GM18858 (cell line): ENCODE data around the gene IGFLR1.
"Not testable (repeated sequence)": the region's sequence is repeated elsewhere in the genome, so short reads cannot be mapped to it uniquely, and the experiment has no call there.

Experiments
- ATAC-seq: cut with Tn5 transposase; IDR thresholded peaks from one replicate; pipeline ENCODE4 v1.9.1; 2021; ENCODE audit not compliant: unreplicated experiment

Gene IGFLR1

DNA sequence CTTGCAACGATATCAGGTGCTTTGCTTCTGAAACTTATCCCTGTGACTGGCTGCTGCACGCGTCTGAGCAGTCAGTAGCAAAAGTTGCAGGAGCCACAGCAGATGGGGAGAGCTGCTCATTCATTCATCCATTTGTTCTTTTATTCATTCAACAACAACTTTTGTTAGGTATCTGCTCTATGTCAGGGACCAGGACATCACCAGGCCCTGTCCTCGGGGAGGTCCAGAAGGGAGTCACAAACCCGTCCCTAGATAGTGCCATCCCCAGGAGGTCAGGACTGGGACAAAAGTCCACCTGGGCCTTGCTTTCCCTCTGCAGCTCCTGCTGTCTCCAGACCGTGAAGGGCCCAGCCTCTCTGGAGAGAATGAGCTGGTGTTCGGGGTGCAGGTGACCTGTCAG is 35.7 kb upstream of the IGFLR1 start:
- ATAC-seq, result no peak

DNA sequence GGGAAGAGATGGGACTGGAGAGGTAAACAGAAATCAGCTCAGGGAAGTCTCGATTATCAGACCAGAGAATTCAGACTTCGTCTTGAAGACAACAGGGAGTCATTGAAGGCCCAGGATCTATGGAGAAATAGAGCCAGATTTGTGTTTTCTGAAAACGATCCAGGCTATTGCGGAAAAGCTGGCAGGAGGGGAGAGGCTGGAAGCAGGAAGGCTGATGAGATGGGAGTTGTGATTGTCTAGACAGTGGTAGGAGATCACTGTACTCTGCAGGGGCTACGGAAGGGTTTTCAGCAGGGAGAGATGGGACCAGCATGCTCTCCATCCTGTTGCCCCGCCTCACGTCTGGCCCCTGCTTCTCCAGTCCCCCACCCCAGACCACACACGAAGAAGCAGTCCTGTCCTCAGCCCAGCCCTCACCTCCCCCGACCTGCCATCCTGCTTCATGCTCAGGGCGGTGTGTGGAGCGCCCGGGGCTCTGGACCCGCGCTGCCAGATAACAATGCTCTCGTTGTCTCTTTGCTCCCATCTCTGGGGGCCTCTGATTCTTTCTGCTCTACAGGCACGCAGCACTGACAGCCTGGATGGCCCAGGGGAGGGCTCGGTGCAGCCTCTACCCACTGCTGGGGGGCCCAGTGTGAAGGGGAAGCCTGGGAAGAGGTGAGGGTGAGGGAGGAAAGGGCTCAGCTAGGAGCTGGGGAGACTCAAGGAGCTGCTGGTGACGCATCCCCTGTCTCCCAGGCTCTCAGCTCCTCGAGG is 35.0 kb upstream of the IGFLR1 start:
- no peak for ATAC-seq

DNA sequence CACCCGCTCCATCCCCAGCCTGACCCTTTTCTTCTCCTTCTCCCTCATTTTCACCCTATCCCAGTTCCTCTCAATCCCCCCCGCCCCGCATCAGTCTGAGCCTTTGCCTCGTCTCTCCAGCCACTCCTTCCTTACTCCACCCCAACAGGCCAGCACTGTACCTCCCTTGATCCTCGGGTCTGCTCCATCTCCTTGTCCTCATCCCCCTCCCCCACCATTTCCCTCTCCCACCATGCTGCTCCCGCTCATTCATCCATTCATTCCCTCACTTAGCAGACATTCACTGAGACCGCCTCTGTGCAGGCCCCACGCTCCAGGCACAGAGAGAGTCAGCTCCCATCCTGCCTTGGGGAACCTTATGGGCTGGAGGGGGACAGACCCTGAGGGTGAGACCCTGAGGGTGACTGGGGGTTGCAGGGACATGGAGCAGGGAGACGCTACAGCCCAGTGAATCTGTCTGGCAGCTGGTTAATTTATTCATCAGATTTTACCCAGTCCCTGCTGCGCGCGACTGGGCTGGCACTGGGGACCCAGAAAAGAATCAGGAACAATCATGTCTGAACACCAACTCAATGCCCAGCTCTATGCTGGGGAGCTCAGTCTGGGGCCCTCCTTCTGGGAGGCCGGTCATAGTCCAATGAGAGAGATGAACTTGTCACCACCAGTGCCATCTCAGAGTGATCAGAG is 34.0 kb upstream of the IGFLR1 start:
- ATAC-seq, result no peak

DNA sequence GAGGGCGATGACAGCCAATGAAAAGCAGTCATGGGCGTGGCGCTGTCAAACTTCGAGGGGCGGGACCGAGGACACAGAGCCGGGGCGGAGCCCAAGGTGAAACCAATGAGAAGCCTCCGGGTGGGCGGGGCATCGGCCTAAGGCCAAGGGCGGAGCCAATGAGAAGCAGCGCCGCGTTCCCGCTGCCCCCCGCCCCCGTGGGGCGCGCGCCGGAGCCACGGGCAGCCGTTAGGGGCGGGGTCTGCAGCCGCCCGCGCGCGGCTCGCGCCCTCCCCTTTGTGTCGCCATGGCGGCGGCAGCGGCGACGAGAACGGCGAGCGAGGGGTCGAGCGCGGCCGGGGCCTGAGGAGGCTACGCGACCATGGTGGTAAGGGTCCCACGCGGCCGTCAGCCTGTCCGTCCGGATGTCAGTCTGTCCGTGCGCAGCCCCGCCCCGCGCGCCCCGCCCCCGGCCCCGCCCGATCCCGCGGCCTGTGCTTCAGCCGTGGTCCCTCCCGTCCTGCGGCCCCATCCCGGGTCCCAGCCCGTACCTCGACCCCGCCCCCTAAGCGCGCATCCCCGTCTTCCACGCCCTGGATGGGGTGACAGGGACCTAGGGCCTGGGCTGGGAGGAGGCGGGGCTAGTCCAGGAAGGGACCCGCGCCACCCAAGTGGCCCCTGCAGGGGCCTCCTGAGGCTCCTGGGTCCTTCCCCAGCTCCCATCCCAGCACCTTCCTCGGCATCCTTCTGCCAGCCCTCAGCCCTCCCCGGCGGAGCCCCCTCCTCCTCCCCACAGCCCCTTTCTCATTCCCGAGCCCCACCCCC is 33.2 kb upstream of the IGFLR1 start, which contains the start of gene ARHGAP33:
TSS of gene ARHGAP33 (plus strand) at position 267 of the 804 bp plus-strand sequence. CDS start at position 362, 95 bp downstream.
- ATAC-seq, result peak; percentile 74

DNA sequence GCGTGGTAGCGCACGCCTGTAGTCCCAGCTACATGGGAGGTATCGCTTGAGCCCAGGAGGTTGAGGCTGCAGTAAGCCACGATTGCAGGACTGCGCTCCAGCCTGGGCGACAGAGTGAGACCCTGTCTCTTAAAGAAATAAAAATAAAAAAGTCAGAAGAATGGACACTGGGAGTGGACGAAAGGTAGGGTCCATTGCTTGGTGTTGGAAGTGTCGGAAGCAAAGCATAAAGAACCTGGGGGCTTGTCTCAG is 32.7 kb upstream of the IGFLR1 start:
- ATAC-seq, result no peak

DNA sequence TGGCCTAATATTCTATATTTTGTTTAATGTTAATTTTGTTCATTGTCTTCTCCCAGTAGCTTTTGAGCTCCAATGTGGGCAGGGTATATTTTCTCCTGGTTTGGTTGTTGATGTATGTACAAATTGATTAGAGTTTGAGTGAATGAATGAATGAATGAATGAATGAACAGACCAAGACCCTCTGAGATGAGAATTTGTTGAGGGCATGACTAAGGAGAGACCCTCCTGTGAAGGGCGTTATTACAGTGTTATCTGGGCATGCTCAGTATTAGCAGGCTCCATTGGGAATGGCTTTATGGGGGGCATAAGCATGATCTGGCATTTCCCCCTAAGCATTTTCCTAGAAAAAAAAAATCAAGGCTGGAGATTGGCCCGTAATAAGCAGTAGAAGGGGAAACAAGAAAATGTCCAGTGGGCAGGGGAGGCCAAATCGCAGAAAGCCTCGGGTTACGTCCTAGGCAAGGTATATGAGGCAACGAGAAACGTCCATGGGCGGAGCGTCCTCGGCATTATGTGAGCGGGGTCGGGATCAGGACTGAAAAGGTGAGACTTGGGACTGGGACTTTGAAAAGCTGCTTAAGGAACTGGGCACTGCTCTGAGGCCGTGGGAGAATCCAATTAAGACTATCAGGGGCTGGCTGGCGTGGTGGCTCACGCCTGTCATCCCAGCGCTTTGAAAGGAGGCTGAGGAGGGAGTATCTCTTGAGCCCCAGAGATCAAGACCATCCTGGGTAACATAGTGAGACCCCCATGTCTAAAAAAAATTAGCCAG is 32.2 kb upstream of the IGFLR1 start:
- no peak for ATAC-seq

DNA sequence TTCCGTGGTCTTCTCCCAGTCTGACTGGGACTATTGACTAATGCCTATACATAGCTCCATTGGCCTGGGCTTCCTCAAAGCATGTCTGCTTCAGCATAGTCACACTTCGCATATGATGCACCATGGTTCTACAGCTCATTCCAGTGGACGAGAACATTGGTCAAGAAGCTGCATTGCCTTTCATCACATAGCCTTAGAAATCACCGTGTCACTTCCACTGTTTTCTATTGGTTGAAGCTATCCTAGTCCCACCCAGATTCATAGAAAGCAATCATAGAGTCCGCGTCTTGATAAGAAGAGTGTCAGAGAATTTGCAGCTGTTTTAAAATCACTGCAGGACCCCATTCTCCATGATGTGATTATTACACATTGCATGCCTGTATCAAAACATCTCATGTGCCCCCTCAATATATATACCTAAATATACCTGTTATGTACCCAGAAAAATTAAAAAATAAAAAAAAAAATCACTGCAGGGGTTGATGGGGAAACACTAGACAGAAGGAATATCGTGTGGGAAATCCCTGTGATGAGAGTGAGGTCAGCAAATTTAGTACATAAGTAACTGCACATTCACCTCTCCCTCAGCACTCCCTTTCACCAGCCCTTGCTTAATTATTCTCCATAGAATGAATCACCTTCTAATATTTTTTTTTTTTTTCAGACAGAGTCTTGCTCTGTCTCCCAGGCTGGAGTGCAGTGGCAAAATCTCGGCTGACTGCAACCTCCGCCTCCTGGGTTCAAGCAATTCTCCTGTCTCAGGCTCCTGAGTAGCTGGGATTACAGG is 31.0 kb upstream of the IGFLR1 start:
- ATAC-seq, result no peak

DNA sequence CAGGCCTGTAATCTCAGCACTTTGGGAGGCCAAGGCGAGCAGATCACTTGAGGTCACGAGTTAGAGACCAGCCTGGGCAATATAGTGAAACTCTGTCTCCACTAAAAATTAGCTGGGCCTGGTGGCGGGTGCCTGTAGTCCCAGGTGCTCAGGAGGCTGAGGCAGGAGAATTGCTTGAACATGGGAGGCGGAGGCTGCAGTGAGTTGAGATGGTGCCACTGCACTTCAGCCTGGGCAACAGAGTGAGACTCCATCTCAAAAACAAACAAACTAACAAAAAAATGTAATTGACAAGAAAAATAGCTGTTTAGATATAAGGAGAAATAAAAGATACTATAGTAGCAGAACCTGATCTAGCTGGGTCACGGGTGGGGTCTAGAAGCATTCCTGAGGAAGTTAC is 30.1 kb upstream of the IGFLR1 start:
- ATAC-seq, result not testable (repeated sequence)

DNA sequence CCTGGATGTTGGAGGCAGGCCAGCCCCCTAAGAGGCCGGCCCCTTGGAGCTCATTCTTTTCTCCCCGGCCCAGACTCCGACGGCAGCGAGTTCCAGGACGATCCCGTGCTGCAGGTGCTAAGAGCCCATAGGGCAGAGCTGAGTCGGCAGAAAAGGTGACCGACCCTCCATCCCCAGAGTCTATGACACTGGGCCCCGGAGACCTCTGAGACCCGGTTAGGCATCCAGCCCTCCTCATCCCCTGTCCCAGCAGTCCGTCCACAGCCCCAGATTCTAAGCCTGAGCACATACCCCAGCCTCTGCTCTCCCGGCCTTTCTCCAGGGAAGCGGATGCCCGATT is 25.8 kb upstream of the IGFLR1 start:
- no peak for ATAC-seq

DNA sequence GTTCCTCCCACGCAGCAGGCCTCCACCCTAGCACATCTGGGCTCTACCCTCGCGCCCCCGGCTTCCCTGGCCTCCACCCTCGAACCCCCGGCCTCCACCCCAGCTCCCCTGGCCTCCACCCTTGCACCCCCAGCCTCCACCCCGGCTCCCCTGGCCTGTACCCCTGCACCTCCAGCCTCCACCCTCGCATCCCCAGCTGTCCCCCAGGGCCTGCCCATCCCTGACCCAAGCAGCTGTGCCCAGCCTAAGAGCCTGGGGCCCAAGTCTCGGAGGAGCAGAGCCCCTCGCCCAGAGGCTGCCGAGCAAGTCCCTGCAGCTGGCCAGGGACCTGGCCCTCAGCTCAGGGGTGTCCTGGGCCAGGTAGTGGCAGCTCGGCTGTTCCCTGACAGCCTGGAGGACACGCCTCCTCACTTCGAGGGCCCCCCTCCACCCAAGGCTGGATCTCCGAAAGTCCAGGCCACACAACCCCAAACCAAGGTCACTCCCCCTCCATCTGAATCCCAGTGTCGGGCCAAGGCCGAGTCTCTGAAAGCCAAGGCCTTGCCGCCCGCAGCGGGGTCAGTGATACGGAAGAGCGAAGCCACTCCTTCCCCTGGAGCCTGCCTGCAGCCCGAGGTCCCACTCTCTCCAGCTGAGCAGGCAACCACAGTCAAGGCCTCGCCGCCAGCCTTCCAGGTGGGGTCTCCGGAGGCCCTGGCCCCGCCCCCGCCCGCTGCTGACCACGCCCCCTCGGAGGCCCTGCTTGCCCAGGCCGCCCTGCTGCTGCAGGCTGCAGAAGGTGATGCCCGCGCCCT is 25.2 kb upstream of the IGFLR1 start:
- ATAC-seq, result no peak

DNA sequence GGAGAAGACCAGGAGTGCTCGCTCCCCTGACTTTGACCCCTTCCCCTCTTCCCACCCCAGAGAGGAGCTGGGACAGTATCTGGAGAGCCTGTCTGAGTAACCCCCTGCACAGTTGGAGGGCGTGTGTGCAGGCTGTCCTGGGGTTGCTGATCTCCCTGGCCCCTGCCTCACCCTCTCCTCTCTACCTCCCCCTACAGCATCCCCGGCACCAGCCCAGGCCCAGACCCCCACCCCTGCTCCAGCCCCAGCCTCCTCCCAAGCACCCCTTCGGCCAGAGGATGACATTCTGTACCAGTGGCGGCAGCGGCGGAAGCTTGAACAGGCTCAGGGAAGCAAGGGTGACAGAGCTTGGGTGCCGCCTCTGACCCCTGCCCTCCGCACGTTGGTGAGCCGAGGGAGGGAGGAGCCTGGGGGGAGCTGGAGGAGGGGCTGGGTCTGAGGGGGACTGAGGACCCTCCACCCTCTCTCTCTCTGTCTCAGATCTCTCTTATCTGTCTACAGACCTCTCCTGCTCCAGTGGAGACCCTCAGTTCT is 24.4 kb upstream of the IGFLR1 start:
- no peak for ATAC-seq

DNA sequence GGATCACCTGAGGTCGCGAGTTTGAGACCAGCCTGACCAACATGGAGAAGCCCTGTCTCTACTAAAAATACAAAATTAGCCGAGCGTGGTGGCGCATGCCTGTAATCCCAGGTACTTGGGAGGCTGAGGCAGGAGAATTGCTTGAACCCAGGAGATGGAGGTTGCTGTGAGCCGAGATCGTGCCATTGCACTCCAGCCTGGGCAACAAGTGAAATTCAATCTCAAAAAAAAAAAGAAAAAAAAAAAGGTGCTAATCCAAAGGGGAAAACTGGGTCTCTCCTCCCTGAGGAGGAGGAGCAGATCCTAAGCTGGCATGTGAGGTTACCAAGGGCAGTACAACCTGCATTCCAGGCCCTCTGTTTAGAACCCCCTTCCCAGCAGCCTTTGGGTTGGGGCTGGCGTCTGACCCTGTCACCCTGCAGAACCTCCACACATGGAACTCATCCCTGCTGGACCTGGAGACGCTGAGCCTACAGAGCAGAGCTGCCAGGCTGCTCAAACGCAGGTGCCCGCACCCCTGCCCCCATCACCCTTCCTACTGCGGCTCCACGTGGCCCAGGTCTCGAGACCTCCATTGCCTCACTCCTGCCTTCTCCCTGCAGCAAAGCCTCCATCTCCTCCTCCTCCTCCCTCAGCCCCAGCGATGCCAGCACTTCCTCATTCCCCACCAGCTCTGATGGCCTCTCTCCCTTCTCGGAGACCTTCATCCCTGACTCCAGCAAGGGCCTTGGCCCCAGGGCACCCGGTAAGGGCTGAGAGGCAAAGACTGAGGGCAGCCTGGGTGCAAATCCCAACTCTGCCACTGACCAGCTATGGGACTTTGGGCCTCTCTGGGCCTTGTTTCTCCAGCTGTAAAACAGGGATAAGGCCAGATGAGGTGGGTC is 22.4 kb upstream of the IGFLR1 start:
- no peak for ATAC-seq

DNA sequence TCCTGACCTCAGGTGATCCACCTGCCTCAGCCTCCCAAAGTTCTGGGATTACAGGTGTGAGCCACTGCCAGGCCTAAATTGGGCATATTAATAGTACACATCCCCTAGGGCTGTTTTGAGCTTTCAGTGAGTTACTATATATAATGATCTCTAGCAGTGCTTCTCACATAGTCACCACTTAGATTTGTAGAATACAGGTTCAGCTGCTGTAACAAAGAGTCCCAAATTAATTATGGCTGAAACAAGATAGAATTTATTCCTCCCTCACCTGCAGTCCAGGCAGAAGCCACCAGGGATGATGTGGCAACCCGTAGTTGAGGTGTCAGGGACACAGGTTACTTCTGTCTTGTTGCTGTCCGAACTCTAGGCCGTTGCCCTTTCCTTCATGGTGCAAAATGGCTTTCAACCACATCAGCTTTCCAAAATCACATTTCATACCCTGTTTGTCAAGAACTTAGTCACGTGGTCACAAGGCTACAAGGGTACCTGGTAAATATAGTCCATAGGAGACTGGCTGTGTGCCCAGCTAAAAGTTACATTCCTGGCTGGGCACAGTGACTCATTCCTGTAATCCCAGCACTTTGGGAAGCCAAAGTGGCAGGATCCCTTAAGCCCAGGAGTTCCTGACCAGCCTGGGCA is 18.6 kb upstream of the IGFLR1 start:
- ATAC-seq, result no peak

DNA sequence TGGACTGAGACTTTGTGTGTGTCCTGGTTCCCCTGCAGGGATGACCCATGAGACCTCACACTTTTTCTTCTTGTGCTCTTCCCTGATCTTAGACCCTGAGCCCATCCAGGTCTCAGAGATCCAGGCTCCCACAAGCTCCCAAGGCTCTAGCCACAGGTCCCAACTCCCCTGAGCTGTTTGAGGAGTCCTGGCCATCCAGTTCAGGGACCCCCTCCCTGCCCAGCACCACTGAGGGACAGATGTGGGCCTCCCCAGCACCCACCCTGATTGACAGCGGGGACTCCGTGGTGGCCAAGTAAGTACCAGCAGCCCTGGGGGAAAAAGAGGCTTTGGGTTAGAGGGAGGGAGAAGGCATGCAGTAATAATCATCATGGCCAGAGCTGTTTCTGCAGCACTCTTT is 17.4 kb upstream of the IGFLR1 start:
- no peak for ATAC-seq

DNA sequence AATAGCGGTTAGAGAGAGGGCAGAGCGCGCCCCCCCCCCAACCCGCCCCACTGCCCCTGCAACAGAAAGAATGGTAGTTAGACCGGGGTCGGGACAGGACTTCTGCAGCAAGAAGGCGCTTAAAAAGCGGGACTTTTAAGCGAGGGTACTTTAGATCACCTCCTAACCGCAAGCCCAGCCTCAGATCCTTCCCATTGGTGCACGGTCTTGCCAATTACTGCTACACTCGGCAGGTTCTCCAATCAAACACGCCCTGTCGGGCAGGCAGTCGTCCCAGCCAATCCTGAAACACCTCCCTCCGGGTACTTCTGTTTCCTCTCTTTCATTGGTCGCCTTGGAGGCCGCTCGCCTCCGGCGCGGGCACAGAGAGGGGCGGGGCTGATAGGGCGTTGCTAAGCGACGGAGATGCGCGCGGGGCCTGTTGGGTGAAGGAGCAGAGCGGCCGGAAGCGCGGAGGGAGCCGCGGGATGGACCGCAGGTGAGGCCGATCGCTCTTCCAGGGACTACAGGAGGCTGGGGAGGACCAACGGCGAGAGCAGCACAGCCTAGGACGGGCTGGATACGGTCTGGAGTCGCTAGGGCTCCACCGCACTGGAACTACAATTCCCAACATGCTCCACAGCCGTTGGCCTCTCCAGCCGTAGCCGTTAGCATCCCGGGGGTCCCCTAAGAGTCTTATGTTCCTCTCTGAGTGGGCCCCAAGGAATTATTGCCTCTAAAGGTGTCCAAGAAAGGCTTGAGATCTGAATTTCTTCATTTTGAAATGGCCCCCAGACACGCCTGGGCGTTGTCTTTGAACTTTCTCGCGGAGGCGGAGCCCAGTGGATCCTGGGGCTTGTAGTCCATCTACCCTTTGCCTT is 15.7 kb upstream of the IGFLR1 start, which contains the start of gene PROSER3:
TSS of gene PROSER3 (plus strand) at position 428 of the 860 bp plus-strand sequence. CDS start at position 468, 40 bp downstream.
- peak; percentile 92 for ATAC-seq

DNA sequence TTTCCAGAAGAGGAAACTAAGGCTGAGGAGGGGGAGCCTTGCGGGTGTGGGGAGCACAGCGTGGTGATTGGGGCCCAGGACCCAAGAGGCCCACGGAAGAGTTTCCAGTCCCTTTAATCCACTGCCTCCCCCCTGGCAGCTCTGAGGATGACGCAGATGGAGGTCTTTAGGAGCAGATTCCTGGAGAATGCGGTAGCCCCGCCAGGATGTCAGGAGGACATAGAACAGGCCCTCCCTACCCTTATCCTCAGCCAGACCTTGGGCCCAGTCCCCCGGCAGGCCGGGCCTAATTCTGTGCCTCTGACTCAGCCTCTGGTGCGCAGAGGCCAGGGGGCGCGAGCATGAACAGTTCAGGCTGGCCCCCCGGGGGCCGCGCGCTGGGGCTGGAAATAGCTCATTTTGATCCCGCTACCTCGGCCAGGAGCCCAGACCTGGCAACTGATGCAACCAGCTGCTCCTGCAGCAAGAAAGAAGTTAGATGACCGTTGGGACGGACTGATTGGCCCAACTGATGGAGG is 15.0 kb upstream of the IGFLR1 start:
- ATAC-seq, result no peak
